ENCODE measurements around the gene GLG1. TPM values are rescaled to one million over a fixed set of nuclear protein-coding genes. Genes with fewer than 3 reads are reported as not detected.

GLG1 gene
- total RNA-seq, 1 experiment from 2014 or later, result 117 TPM

- POLR2A ChIA-PET (ENCODE audit: unreplicated experiment), result no interaction called here
- CTCF ChIA-PET, result interaction anchor here (0.7 kb wide), 1 partner anchor 179 kb away, joined by 8 read pairs; no protein-coding TSS in a partner anchor
These were observed 4.8 kb upstream of the GLG1 start for GRCh38 chr16:74611721-74612120.

GRCh38 chr16:74608944-74609343 is 2.0 kb upstream of the GLG1 start:
- CTCF ChIA-PET, result no interaction called here
- H3K4me2 ChIP-seq, result no peak overlapping the region
- H2AFZ ChIP-seq, result no peak overlapping the region
- H3K27me3 ChIP-seq (ENCODE audit: insufficient read depth, low read depth), result no peaks in the 10 kb centered on the region
- BruUV-seq (replicated peaks), result no TSS peak
- intact Hi-C loops (cut with micrococcal nuclease; ENCODE audit: unreplicated experiment), result loop anchor here (5.0 to 10.0 kb wide), 3 partner anchors 124 to 244 kb away; no protein-coding TSS in a partner anchor
- TF ChIP-seq CTCF (conservative IDR thresholded peaks at IDR 0.05) (no peak), EZH2 (IDR thresholded peaks at IDR 0.05; ENCODE audit: low read depth) (no peak)
- no peaks in the 10 kb centered on the region for H3K36me3 ChIP-seq (ENCODE audit: low read depth)
- H3K9me2 ChIP-seq (ENCODE audit: insufficient read depth), result no peaks in the 10 kb centered on the region
- H3K9me3 ChIP-seq (ENCODE audit: insufficient read depth, low read depth), result no peaks in the 10 kb centered on the region
- H3K4me1 ChIP-seq (replicated peaks; ENCODE audit: insufficient read depth), result peaks cover 19% of the 10 kb centered on the region
- H4K20me1 ChIP-seq (ENCODE audit: insufficient read depth), result peaks cover 18% of the 10 kb centered on the region; the same call in 1 of the 2 replicates
- peaks cover 7% of the 10 kb centered on the region; the same call in 1 of the 2 replicates for H3F3A ChIP-seq (ENCODE audit: insufficient read depth, low read depth)
- H3K27ac ChIP-seq, result no peak overlapping the region
- DNase-seq, result no peak
- H3K4me3 ChIP-seq, result no peak overlapping the region
- POLR2A ChIA-PET (ENCODE audit: unreplicated experiment), result no interaction called here
- H3K79me2 ChIP-seq (ENCODE audit: low read depth), result peaks cover 29% of the 10 kb centered on the region

More at GRCh38 chr16:74611721-74612120, 4.8 kb upstream of the GLG1 start:
- no peak overlapping the region for H3K27ac ChIP-seq
- no peaks in the 10 kb centered on the region for H3K36me3 ChIP-seq (ENCODE audit: low read depth)
- TF ChIP-seq EZH2 (IDR thresholded peaks at IDR 0.05; ENCODE audit: low read depth) (no peak), CTCF (conservative IDR thresholded peaks at IDR 0.05) (no peak)
- no peak overlapping the region for H2AFZ ChIP-seq
- no peaks in the 10 kb centered on the region for H3K4me1 ChIP-seq (replicated peaks; ENCODE audit: insufficient read depth)
- no peak overlapping the region for H3K4me3 ChIP-seq
- no peaks in the 10 kb centered on the region for H3K9me2 ChIP-seq (ENCODE audit: insufficient read depth)
- no peaks in the 10 kb centered on the region for H3K27me3 ChIP-seq (ENCODE audit: insufficient read depth, low read depth)
- H3K4me2 ChIP-seq, result no peak overlapping the region
- no peaks in the 10 kb centered on the region for H3K9me3 ChIP-seq (ENCODE audit: insufficient read depth, low read depth)
- no peak for DNase-seq
- peaks cover 7% of the 10 kb centered on the region; the same call in 1 of the 2 replicates for H3F3A ChIP-seq (ENCODE audit: insufficient read depth, low read depth)
- H4K20me1 ChIP-seq (ENCODE audit: insufficient read depth), result no peaks in the 10 kb centered on the region
- peaks cover 1% of the 10 kb centered on the region; the same call in 1 of the 2 replicates for H3K79me2 ChIP-seq (ENCODE audit: low read depth)
- intact Hi-C loops (cut with micrococcal nuclease; ENCODE audit: unreplicated experiment), result no loop called here
- BruUV-seq (replicated peaks), result no TSS peak

- peaks cover 7% of the 10 kb centered on the region; the same call in 1 of the 2 replicates for H3F3A ChIP-seq (ENCODE audit: insufficient read depth, low read depth)
- no peaks in the 10 kb centered on the region for H3K27me3 ChIP-seq (ENCODE audit: insufficient read depth, low read depth)
- no peaks in the 10 kb centered on the region for H3K9me2 ChIP-seq (ENCODE audit: insufficient read depth)
- no peak for TF ChIP-seq EZH2 (IDR thresholded peaks at IDR 0.05; ENCODE audit: low read depth)
- no peak for TF ChIP-seq CTCF (conservative IDR thresholded peaks at IDR 0.05)
- peaks cover 25% of the 10 kb centered on the region for H3K4me1 ChIP-seq (replicated peaks; ENCODE audit: insufficient read depth)
- H3K4me3 ChIP-seq, result no peak overlapping the region
- no peak overlapping the region for H2AFZ ChIP-seq
- POLR2A ChIA-PET (ENCODE audit: unreplicated experiment), result no interaction called here
- DNase-seq, result no peak
- BruUV-seq (replicated peaks), result no TSS peak
- CTCF ChIA-PET, result no interaction called here
- no peaks in the 10 kb centered on the region for H3K9me3 ChIP-seq (ENCODE audit: insufficient read depth, low read depth)
- no peaks in the 10 kb centered on the region for H3K36me3 ChIP-seq (ENCODE audit: low read depth)
- peaks cover 35% of the 10 kb centered on the region for H3K79me2 ChIP-seq (ENCODE audit: low read depth)
- intact Hi-C loops (cut with micrococcal nuclease; ENCODE audit: unreplicated experiment), result loop anchor here (5.0 to 10.0 kb wide), 3 partner anchors 124 to 244 kb away; no protein-coding TSS in a partner anchor
- no peak overlapping the region for H3K27ac ChIP-seq
- no peak overlapping the region for H3K4me2 ChIP-seq
- H4K20me1 ChIP-seq (ENCODE audit: insufficient read depth), result peaks cover 23% of the 10 kb centered on the region; the same call in 1 of the 2 replicates
These were observed 1.5 kb upstream of the GLG1 start for GRCh38 chr16:74608381-74608780.

All from PC-9 (cell line).